Natural killer cell (primary cell): ENCODE measurements around the gene RAB11FIP5. TPM values are rescaled to one million over a fixed set of nuclear protein-coding genes. Genes with fewer than 3 reads are reported as not detected.

Source experiments
- ATAC-seq, 3 donors: fragments of 150-1000 bp in 2 of 3; fragments of 200-7000 bp in 1 of 3; cut with Tn5 transposase; 1 replicate in 1 of 3; 2 replicates in 2 of 3; pipeline ENCODE4 v1.10.0; 2021; ENCODE audit warnings: mild to moderate bottlenecking in 2 of 3, moderate library complexity in 2 of 3
- DNase-seq, 2 donors: peaks; one replicate each; pipeline versions ENCODE4 v3.0.0 to v3.0.0-alpha.2; 2013 to 2021; ENCODE audit warnings: mixed read lengths in 1 of 2
- H3K27ac ChIP-seq: one replicate; pipeline ENCODE4 v1.5.1; 2013; ENCODE audit warnings: mild to moderate bottlenecking, low read length
- H3K27me3 ChIP-seq: one replicate; pipeline ENCODE4 v1.6.1; 2013; ENCODE audit warnings: low read length; ENCODE audit not compliant: control insufficient read depth, insufficient read depth
- H3K36me3 ChIP-seq: one replicate; pipeline ENCODE4 v1.6.1; 2013; ENCODE audit warnings: low read length; ENCODE audit not compliant: control insufficient read depth, insufficient read depth
- H3K4me1 ChIP-seq: one replicate; pipeline ENCODE4 v1.6.1; 2013; ENCODE audit warnings: low read length; ENCODE audit not compliant: control insufficient read depth, insufficient read depth
- H3K4me3 ChIP-seq: one replicate; pipeline ENCODE4 v1.5.1; 2013; ENCODE audit warnings: low read length
- H3K9me3 ChIP-seq: one replicate; pipeline ENCODE4 v1.6.1; 2013; ENCODE audit warnings: low read length; ENCODE audit not compliant: control insufficient read depth, insufficient read depth
- H3K27ac Mint-ChIP-seq, 2 donors: one replicate each; pipeline ENCODE4 v1.8.0; 2022; ENCODE audit warnings: mild to moderate bottlenecking in 2 of 2, mixed read lengths in 2 of 2, moderate library complexity in 1 of 2
- H3K27me3 Mint-ChIP-seq, 2 donors: one replicate each; pipeline ENCODE4 v1.8.0; 2022; ENCODE audit warnings: low read depth in 2 of 2, mixed read lengths in 2 of 2
- H3K36me3 Mint-ChIP-seq: one replicate; pipeline ENCODE4 v1.8.0; 2022; ENCODE audit warnings: mixed read lengths
- H3K4me1 Mint-ChIP-seq, 2 donors: one replicate each; pipeline ENCODE4 v1.8.0; 2022; ENCODE audit warnings: mixed read lengths in 2 of 2
- H3K4me3 Mint-ChIP-seq: one replicate; pipeline ENCODE4 v1.8.0; 2022; ENCODE audit warnings: mild to moderate bottlenecking, moderate library complexity, mixed read lengths
- H3K9me3 Mint-ChIP-seq, 2 donors: one replicate each; pipeline ENCODE4 v1.8.0; 2022; ENCODE audit warnings: mixed read lengths in 2 of 2
- WGBS: methylation state at CpG from one replicate; pipeline ENCODE4 v1.1.7; 2013; ENCODE audit warnings: missing lambda C conversion rate; ENCODE audit not compliant: insufficient coverage; 5-methylcytosine and 5-hydroxymethylcytosine counted together
- intact Hi-C: fragments of 100-400 bp; cut with micrococcal nuclease; formaldehyde crosslinking; loops from one replicate; pipeline ENCODE4 v1.14.2; 2022
- total RNA-seq, 4 donors: library from RNA; stranded (reverse); fragments of 120-200 nt in 1 of 4; gene quantifications; one replicate each; pipeline versions ENCODE4 v1.2.3 to v1.2.4, GENCODE V29; 2013 to 2022
- TF ChIP-seq, protein P1 (sequence below): fragments of 200-600 bp; IDR thresholded peaks from one replicate; pipeline ENCODE4 v1.8.0; 2022; ENCODE audit warnings: antibody characterized with exemption

The RAB11FIP5 gene
- total RNA-seq, 3 donors from 2014 or later (not counting 1 experiment from before 2014, with no cell fraction given), result 4.9 to 15.9 (median 11.2) TPM

DNA sequence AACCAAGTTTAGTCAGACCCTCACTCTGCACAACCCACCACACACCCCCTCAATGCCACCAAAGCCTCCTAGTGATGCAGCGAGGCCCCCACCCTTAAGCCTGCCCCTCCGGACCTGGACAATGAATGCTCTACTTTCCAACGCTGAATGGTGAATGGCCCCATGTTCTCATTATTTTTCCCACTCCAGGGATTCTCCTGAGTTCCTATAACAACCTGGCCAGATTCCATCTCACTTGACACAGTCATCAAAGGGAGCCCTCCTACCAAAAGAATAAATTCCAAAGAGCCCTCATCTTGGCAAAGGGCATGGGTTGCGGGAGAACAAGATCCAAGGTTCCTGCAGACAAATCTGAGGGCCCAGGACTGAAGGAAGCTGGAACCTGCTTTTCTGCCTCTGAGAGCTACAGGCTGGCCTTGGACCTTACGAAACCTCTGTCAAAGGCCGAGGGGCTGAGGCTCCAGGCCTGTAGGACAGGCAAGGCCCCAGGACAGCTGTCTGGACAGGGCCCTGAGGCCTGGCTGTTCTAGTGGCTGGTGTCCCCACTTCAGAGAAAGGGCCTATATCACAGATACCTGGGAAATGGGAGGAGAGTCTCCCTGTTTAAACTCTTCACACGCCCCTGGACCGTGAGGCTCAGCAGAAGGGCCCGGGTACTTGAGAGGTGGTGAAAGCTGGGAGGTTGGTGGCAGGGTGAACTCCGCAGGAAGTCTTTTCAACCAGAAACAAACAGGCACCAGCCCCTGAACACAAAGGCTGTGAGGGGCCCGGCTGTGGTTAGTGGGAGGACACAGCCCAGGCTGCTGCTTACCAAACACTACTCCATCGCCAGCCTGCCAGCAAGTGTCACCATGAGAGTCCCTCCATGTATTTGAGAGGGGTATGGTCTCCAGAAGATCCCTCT lies 68.6 kb downstream of the RAB11FIP5 start:
- WGBS, result 70% methylated on average over 9 of the region's 12 CpGs

DNA sequence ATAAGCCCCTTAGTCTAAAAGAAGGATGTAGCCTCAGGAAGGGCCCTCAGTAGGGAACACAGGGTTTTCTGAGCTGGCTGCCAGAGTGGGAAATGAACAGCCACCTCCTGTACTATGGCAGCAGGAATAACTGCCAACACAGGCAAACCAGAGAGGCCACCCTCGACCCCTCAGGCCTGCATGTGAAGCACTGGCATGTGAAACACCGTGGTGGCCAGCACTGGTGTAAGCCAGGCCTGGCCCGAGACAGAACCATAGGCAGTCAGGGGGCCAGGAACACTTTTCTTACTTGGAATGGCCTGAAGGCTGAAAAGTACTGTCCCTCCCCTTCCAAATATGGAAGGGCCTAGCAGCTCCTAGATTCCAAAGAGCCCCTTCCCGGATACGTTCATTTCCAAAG lies 69.5 kb downstream of the RAB11FIP5 start:
- H3K27ac ChIP-seq, result no peak overlapping the region
- no peaks in the 10 kb centered on the region for H3K9me3 ChIP-seq
- WGBS, result 86% methylated on average over 3 of the region's 5 CpGs
- Mint-ChIP-seq H3K27ac (no peak overlapping the region), H3K27me3 (no peaks in the 10 kb centered on the region), H3K36me3 (no peaks in the 10 kb centered on the region), H3K4me3 (no peak overlapping the region), H3K4me1 (peaks cover 5 to 7% of the 10 kb centered on the region in 2 donors), H3K9me3 (no peaks in the 10 kb centered on the region)
- peaks cover 4% of the 10 kb centered on the region for H3K36me3 ChIP-seq
- no peak for DNase-seq
- H3K27me3 ChIP-seq, result no peaks in the 10 kb centered on the region
- H3K4me3 ChIP-seq, result no peak overlapping the region
- H3K4me1 ChIP-seq, result peaks cover 7% of the 10 kb centered on the region
- TF ChIP-seq, protein P1, sequence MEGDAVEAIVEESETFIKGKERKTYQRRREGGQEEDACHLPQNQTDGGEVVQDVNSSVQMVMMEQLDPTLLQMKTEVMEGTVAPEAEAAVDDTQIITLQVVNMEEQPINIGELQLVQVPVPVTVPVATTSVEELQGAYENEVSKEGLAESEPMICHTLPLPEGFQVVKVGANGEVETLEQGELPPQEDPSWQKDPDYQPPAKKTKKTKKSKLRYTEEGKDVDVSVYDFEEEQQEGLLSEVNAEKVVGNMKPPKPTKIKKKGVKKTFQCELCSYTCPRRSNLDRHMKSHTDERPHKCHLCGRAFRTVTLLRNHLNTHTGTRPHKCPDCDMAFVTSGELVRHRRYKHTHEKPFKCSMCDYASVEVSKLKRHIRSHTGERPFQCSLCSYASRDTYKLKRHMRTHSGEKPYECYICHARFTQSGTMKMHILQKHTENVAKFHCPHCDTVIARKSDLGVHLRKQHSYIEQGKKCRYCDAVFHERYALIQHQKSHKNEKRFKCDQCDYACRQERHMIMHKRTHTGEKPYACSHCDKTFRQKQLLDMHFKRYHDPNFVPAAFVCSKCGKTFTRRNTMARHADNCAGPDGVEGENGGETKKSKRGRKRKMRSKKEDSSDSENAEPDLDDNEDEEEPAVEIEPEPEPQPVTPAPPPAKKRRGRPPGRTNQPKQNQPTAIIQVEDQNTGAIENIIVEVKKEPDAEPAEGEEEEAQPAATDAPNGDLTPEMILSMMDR, result no peak
- no peak for ATAC-seq
- intact Hi-C loops, result no loop called here

More for the DNA sequence above, 68.6 kb downstream of the RAB11FIP5 start:
- no peaks in the 10 kb centered on the region for H3K9me3 Mint-ChIP-seq
- Histone ChIP-seq H3K9me3 (no peaks in the 10 kb centered on the region), H3K36me3 (peaks cover 4% of the 10 kb centered on the region), H3K4me1 (peaks cover 7% of the 10 kb centered on the region), H3K4me3 (no peak overlapping the region), H3K27ac (no peak overlapping the region), H3K27me3 (no peaks in the 10 kb centered on the region)
- ATAC-seq (peak in 1 of 3 donors; percentile 62), DNase-seq (peak in 1 of 2 donors; percentile 16)
- intact Hi-C loops, result no loop called here
- TF ChIP-seq, protein P1, result no peak
- no peaks in the 10 kb centered on the region for H3K36me3 Mint-ChIP-seq
- H3K27me3 Mint-ChIP-seq, result no peaks in the 10 kb centered on the region
- peaks cover 5 to 7% of the 10 kb centered on the region in 2 donors for H3K4me1 Mint-ChIP-seq
- H3K27ac Mint-ChIP-seq, result no peak overlapping the region
- no peak overlapping the region for H3K4me3 Mint-ChIP-seq

DNA sequence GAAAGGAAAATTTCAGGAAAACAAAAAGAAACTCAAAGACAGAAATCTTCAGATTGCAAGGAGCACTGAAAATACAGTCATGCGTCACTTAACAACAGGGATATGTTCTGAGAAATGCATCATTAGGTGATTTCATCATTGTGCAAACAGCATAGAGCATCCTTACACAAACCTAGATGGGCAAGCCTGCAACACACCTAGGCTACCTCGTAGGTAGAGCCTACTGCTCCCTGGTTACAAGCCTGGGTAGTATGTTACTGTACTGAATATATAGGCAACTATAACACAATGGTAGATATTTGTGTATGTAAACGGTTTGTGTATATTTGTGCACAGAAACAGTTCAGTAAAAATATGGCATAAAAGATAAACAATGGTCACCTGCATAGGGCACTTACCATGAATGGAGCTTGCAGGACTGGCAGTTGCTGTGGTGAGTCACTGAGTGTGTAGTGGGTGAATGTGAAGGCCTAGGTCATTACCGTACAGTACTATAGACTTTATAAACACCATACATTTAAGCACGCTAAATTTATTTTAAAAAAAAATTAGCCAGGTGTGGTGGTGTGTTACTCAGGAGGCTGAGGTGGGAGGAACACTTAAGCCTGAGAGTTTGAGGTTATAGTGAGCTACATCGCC lies 74.7 kb downstream of the RAB11FIP5 start:
- peaks cover 4% of the 10 kb centered on the region for H3K36me3 ChIP-seq
- H3K27me3 Mint-ChIP-seq, result no peaks in the 10 kb centered on the region
- H3K9me3 Mint-ChIP-seq, result no peaks in the 10 kb centered on the region
- 98% methylated on average over 3 of the region's 6 CpGs for WGBS
- H3K4me3 ChIP-seq, result no peak overlapping the region
- H3K4me1 Mint-ChIP-seq, result peaks cover 0 to 5% of the 10 kb centered on the region in 2 donors
- intact Hi-C loops, result no loop called here
- H3K9me3 ChIP-seq, result no peaks in the 10 kb centered on the region
- TF ChIP-seq, protein P1, result no peak
- no peak for ATAC-seq
- no peak overlapping the region for H3K27ac Mint-ChIP-seq
- H3K4me1 ChIP-seq, result no peaks in the 10 kb centered on the region
- no peak overlapping the region for H3K4me3 Mint-ChIP-seq
- H3K36me3 Mint-ChIP-seq, result no peaks in the 10 kb centered on the region
- no peak overlapping the region for H3K27ac ChIP-seq
- no peaks in the 10 kb centered on the region for H3K27me3 ChIP-seq
- DNase-seq, result no peak
